ENCODE results near the gene CEP192.
"Not testable (repeated sequence)": the region's sequence is repeated elsewhere in the genome, so short reads cannot be mapped to it uniquely, and the experiment has no call there.

Gene CEP192

GRCh38 chr18:13061630-13062189 lies 70.5 kb downstream of the CEP192 start:
- no peak overlapping the region for H3K27ac ChIP-seq
- no peak for TF ChIP-seq Cebpa-rat (IDR thresholded peaks at IDR 0.05)
- peaks cover 9 to 24% (median 16%) of the 10 kb centered on the region in 11 experiments; a peak in 21 of 22 replicates for H3K9me3 ChIP-seq (replicated peaks in 1 of 11)
- H3K4me3 ChIP-seq: no peak overlapping the region
- H3K4me2 ChIP-seq: no peak overlapping the region
- peaks cover 0 to 11% (median 5%) of the 10 kb centered on the region in 11 experiments; a peak in 10 of 22 replicates for H4K20me1 ChIP-seq
- no peaks in the 10 kb centered on the region for H3K27me3 ChIP-seq
- H3K9ac ChIP-seq: no peak overlapping the region
- peaks cover 3 to 10% (median 6%) of the 10 kb centered on the region in 10 experiments for H3K4me1 ChIP-seq
- peaks cover 80 to 100% (median 90%) of the 10 kb centered on the region in 11 experiments for H3K36me3 ChIP-seq

GRCh38 chr18:13067124-13067523 lies 76.0 kb downstream of the CEP192 start:
- H3K36me3 ChIP-seq: peaks cover 74 to 97% (median 86%) of the 10 kb centered on the region in 11 experiments
- peaks cover 0 to 17% (median 5%) of the 10 kb centered on the region in 11 experiments; a peak in 10 of 22 replicates for H4K20me1 ChIP-seq
- H3K4me2 ChIP-seq: peak overlapping the region; percentile 23 to 67 (median 47); a peak in 21 of 22 replicates
- H3K27ac ChIP-seq: no peak overlapping the region
- TF ChIP-seq Cebpa-rat (IDR thresholded peaks at IDR 0.05): no peak
- peaks cover 9 to 19% (median 16%) of the 10 kb centered on the region in 11 experiments; a peak in 21 of 22 replicates for H3K9me3 ChIP-seq (replicated peaks in 1 of 11)
- H3K27me3 ChIP-seq: no peaks in the 10 kb centered on the region
- H3K9ac ChIP-seq: no peak overlapping the region
- no peak overlapping the region for H3K4me3 ChIP-seq
- H3K4me1 ChIP-seq: peaks cover 12 to 21% (median 17%) of the 10 kb centered on the region in 10 experiments

GRCh38 chr18:13067966-13068365 lies 76.8 kb downstream of the CEP192 start:
- H3K9me3 ChIP-seq (replicated peaks in 1 of 11): peaks cover 9 to 17% (median 16%) of the 10 kb centered on the region in 11 experiments; a peak in 21 of 22 replicates
- H3K4me3 ChIP-seq: no peak overlapping the region
- H4K20me1 ChIP-seq: peaks cover 0 to 17% (median 5%) of the 10 kb centered on the region in 11 experiments; a peak in 10 of 22 replicates
- H3K27ac ChIP-seq: no peak overlapping the region
- peaks cover 12 to 21% (median 17%) of the 10 kb centered on the region in 10 experiments for H3K4me1 ChIP-seq
- no peak overlapping the region for H3K4me2 ChIP-seq
- no peak for TF ChIP-seq Cebpa-rat (IDR thresholded peaks at IDR 0.05)
- H3K27me3 ChIP-seq: no peaks in the 10 kb centered on the region
- peaks cover 77 to 97% (median 86%) of the 10 kb centered on the region in 11 experiments for H3K36me3 ChIP-seq
- H3K9ac ChIP-seq: no peak overlapping the region

GRCh38 chr18:13070460-13070859 lies 79.3 kb downstream of the CEP192 start:
- peaks cover 83 to 97% (median 91%) of the 10 kb centered on the region in 11 experiments for H3K36me3 ChIP-seq
- H3K27me3 ChIP-seq: no peaks in the 10 kb centered on the region
- no peak overlapping the region for H3K4me2 ChIP-seq
- peaks cover 12 to 21% (median 17%) of the 10 kb centered on the region in 10 experiments for H3K4me1 ChIP-seq
- no peak overlapping the region for H3K27ac ChIP-seq
- H3K9ac ChIP-seq: no peak overlapping the region
- no peak overlapping the region for H3K4me3 ChIP-seq
- no peaks in the 10 kb centered on the region for H3K9me3 ChIP-seq (replicated peaks in 1 of 11)
- H4K20me1 ChIP-seq: peaks cover 0 to 17% (median 5%) of the 10 kb centered on the region in 11 experiments; a peak in 10 of 22 replicates
- TF ChIP-seq Cebpa-rat (IDR thresholded peaks at IDR 0.05): no peak

GRCh38 chr18:13076886-13077285 lies 85.7 kb downstream of the CEP192 start:
- peaks cover 32 to 47% (median 37%) of the 10 kb centered on the region in 11 experiments for H3K9me3 ChIP-seq (replicated peaks in 1 of 11)
- H4K20me1 ChIP-seq: no peaks in the 10 kb centered on the region
- H3K9ac ChIP-seq: no peak overlapping the region
- H3K27ac ChIP-seq: no peak overlapping the region
- H3K4me3 ChIP-seq: no peak overlapping the region
- peaks cover 68 to 90% (median 84%) of the 10 kb centered on the region in 11 experiments for H3K36me3 ChIP-seq
- no peak for TF ChIP-seq Cebpa-rat (IDR thresholded peaks at IDR 0.05)
- no peaks in the 10 kb centered on the region for H3K27me3 ChIP-seq
- no peak overlapping the region for H3K4me2 ChIP-seq
- H3K4me1 ChIP-seq: no peaks in the 10 kb centered on the region

GRCh38 chr18:13077473-13077872 lies 86.3 kb downstream of the CEP192 start:
- peaks cover 32 to 47% (median 38%) of the 10 kb centered on the region in 11 experiments for H3K9me3 ChIP-seq (replicated peaks in 1 of 11)
- H3K27me3 ChIP-seq: no peaks in the 10 kb centered on the region
- TF ChIP-seq Cebpa-rat (IDR thresholded peaks at IDR 0.05): no peak
- no peak overlapping the region for H3K27ac ChIP-seq
- H3K36me3 ChIP-seq: peaks cover 62 to 88% (median 79%) of the 10 kb centered on the region in 11 experiments
- H3K4me3 ChIP-seq: no peak overlapping the region
- H3K4me2 ChIP-seq: no peak overlapping the region
- no peaks in the 10 kb centered on the region for H3K4me1 ChIP-seq
- H4K20me1 ChIP-seq: no peaks in the 10 kb centered on the region
- no peak overlapping the region for H3K9ac ChIP-seq

GRCh38 chr18:13078065-13078464 lies 86.9 kb downstream of the CEP192 start:
- not testable (repeated sequence) for H3K27me3 ChIP-seq, H3K4me1 ChIP-seq, H3K27ac ChIP-seq, H4K20me1 ChIP-seq, H3K4me3 ChIP-seq, H3K9ac ChIP-seq, H3K4me2 ChIP-seq
- peaks cover 32 to 49% (median 41%) of the 10 kb centered on the region in 11 experiments for H3K9me3 ChIP-seq (replicated peaks in 1 of 11)
- H3K36me3 ChIP-seq: peaks cover 58 to 87% (median 79%) of the 10 kb centered on the region in 11 experiments

- H3K36me3 ChIP-seq: peaks cover 76 to 96% (median 90%) of the 10 kb centered on the region in 11 experiments
- TF ChIP-seq Cebpa-rat (IDR thresholded peaks at IDR 0.05): no peak
These were observed 95.7 kb downstream of the CEP192 start for GRCh38 chr18:13086906-13087305.

GRCh38 chr18:13095466-13095865 lies 104.3 kb downstream of the CEP192 start:
- H3K4me1 ChIP-seq: peaks cover 0 to 10% (median 0%) of the 10 kb centered on the region in 10 experiments; a peak in 4 of 20 replicates
- H3K9me3 ChIP-seq (replicated peaks in 1 of 11): peaks cover 12 to 35% (median 32%) of the 10 kb centered on the region in 11 experiments; a peak in 21 of 22 replicates
- no peak overlapping the region for H3K4me2 ChIP-seq
- no peak overlapping the region for H3K4me3 ChIP-seq
- no peaks in the 10 kb centered on the region for H4K20me1 ChIP-seq
- H3K27ac ChIP-seq: no peak overlapping the region
- no peak overlapping the region for H3K9ac ChIP-seq
- peaks cover 86 to 100% (median 95%) of the 10 kb centered on the region in 11 experiments for H3K36me3 ChIP-seq
- H3K27me3 ChIP-seq: no peaks in the 10 kb centered on the region
- no peak for TF ChIP-seq Cebpa-rat (IDR thresholded peaks at IDR 0.05)

More at GRCh38 chr18:13086906-13087305, 95.7 kb downstream of the CEP192 start:
- H3K4me1 ChIP-seq: no peaks in the 10 kb centered on the region
- H3K4me3 ChIP-seq: no peak overlapping the region
- peaks cover 17 to 35% (median 29%) of the 10 kb centered on the region in 11 experiments for H3K9me3 ChIP-seq (replicated peaks in 1 of 11)
- H4K20me1 ChIP-seq: no peaks in the 10 kb centered on the region
- no peaks in the 10 kb centered on the region for H3K27me3 ChIP-seq
- no peak overlapping the region for H3K4me2 ChIP-seq
- H3K27ac ChIP-seq: no peak overlapping the region
- H3K9ac ChIP-seq: no peak overlapping the region

All from BLaER1 treated with 17β-estradiol and CSF1 and Interleukin-3, amounts not matched to agents 10 nM and 100 nM (cell line).